SK-N-SH (cell line): ENCODE results near the gene LRGUK. TPM values are rescaled to one million over a fixed set of nuclear protein-coding genes. Genes with fewer than 3 reads are reported as not detected.
A peak's percentile ranks its signal among the peaks of the same experiment; 100 is the strongest.

ENCODE experiments used
- CTCF ChIA-PET: fragments of 300-600, 350-600 bp; formaldehyde crosslinking; extraction: SDS; loops from one replicate; lab custom pipeline; 2021; lab: Yijun Ruan, JAX
- POLR2A ChIA-PET: fragments of 350-600 bp; sonication (Branson Sonifier 250); formaldehyde crosslinking; extraction: SDS; loops from one replicate; lab custom pipeline; 2020; ENCODE audit warnings: antibody characterized with exemption, inconsistent platforms; lab: Yijun Ruan, JAX
- DNase-seq: peaks from one replicate; pipeline ENCODE4 v3.0.0; 2012
- H2AFZ ChIP-seq: fragments of 200-600 bp; sonication (generic); 2 replicates; pipeline ENCODE4 v1.8.1; 2016; ENCODE audit warnings: antibody characterized with exemption, mild to moderate bottlenecking, low read depth
- H3F3A ChIP-seq: fragments of 200-600 bp; sonication (generic); replicated peaks from 2 replicates; pipeline ENCODE3; 2016; ENCODE audit warnings: antibody characterized with exemption, mild to moderate bottlenecking; ENCODE audit not compliant: insufficient read depth
- H3K27ac ChIP-seq, 2 experiments: fragments of 200-500 bp in 1 of 2; fragments of 200-600 bp in 1 of 2; sonication (Bioruptor generic) in 1 of 2; sonication (generic), shearing (Covaris generic) in 1 of 2; 2 replicates each; pipeline versions ENCODE4 v1.5.1 to v1.6.1; 2014 to 2016; ENCODE audit warnings: low read depth in 2 of 2, inconsistent platforms in 1 of 2, low read length in 1 of 2, mild to moderate bottlenecking in 1 of 2, mixed read lengths in 1 of 2
- H3K27me3 ChIP-seq: fragments of 200-600 bp; sonication (generic), shearing (Covaris generic); 2 replicates; pipeline ENCODE4 v1.6.1; 2016; ENCODE audit warnings: mixed run types; ENCODE audit not compliant: insufficient read depth
- H3K36me3 ChIP-seq, 2 experiments: fragments of 200-500 bp in 1 of 2; fragments of 200-600 bp in 1 of 2; sonication (Bioruptor generic) in 1 of 2; sonication (generic) in 1 of 2; replicated peaks in 1 of 2; 2 replicates each; pipeline versions ENCODE3 to v1.5.1; 2014 to 2016; ENCODE audit warnings: low read length in 1 of 2, mild to moderate bottlenecking in 1 of 2; ENCODE audit not compliant: insufficient read depth in 2 of 2, control insufficient read depth in 1 of 2
- H3K4me1 ChIP-seq, 2 experiments: fragments of 200-500 bp in 1 of 2; fragments of 200-600 bp in 1 of 2; sonication (Bioruptor generic) in 1 of 2; sonication (generic), shearing (Covaris generic) in 1 of 2; 2 replicates each; pipeline versions ENCODE4 v1.5.1 to v1.6.1; 2014 to 2016; ENCODE audit warnings: low read depth in 1 of 2, low read length in 1 of 2, mixed run types in 1 of 2; ENCODE audit not compliant: insufficient read depth in 2 of 2, control insufficient read depth in 1 of 2
- H3K4me2 ChIP-seq: fragments of 200-600 bp; sonication (generic), shearing (Covaris generic); 2 replicates; pipeline ENCODE4 v1.6.1; 2017; ENCODE audit warnings: mixed run types
- H3K4me3 ChIP-seq, 2 experiments: fragments of 200-500 bp in 1 of 2; fragments of 200-600 bp in 1 of 2; sonication (Bioruptor generic) in 1 of 2; sonication (generic), shearing (Covaris generic) in 1 of 2; 2 replicates each; pipeline versions ENCODE4 v1.5.1 to v1.8.1; 2014 to 2016; ENCODE audit warnings: low read depth in 2 of 2, inconsistent platforms in 1 of 2, low read length in 1 of 2, mild to moderate bottlenecking in 1 of 2, mixed read lengths in 1 of 2, moderate library complexity in 1 of 2
- H3K79me2 ChIP-seq: fragments of 200-600 bp; sonication (generic); 2 replicates; pipeline ENCODE4 v1.8.1; 2017; ENCODE audit warnings: mild to moderate bottlenecking; ENCODE audit not compliant: insufficient read depth
- H3K9ac ChIP-seq: fragments of 200-600 bp; sonication (generic); 2 replicates; pipeline ENCODE4 v1.6.1; 2017; ENCODE audit warnings: mixed run types
- H3K9me2 ChIP-seq: fragments of 200-600 bp; sonication (generic); 2 replicates; pipeline ENCODE4 v1.6.1; 2017; ENCODE audit warnings: mixed run types
- H3K9me3 ChIP-seq: fragments of 200-600 bp; sonication (generic); 2 replicates; pipeline ENCODE4 v1.6.1; 2017; ENCODE audit warnings: mixed run types, mild to moderate bottlenecking, moderate library complexity
- H4K20me1 ChIP-seq: fragments of 200-600 bp; sonication (generic); 2 replicates; pipeline ENCODE4 v1.6.1; 2017; ENCODE audit warnings: mild to moderate bottlenecking, mixed run types; ENCODE audit not compliant: insufficient read depth
- EP300 ChIP-seq, 2 experiments: IDR thresholded peaks; 2 replicates each; pipeline versions ENCODE4 v1.4.0 to v1.6.1; 2012; ENCODE audit warnings: borderline replicate concordance in 1 of 2, low read depth in 1 of 2, low read length in 1 of 2
- FOXM1 ChIP-seq: IDR thresholded peaks from 2 replicates; pipeline ENCODE4 v1.4.0; 2012; ENCODE audit warnings: low read depth, mild to moderate bottlenecking
- GABPA ChIP-seq: IDR thresholded peaks from 2 replicates; pipeline ENCODE4 v1.4.0; 2012; ENCODE audit warnings: low read depth, mild to moderate bottlenecking
- GATA2 ChIP-seq: sonication (generic); formaldehyde crosslinking; IDR thresholded peaks from 2 replicates; pipeline ENCODE4 v1.5.0; 2020; ENCODE audit warnings: mild to moderate bottlenecking, missing genetic modification reagents
- IRF3 ChIP-seq: fragments of 150-350 bp; IDR thresholded peaks from 2 replicates; pipeline ENCODE4 v1.6.1; 2016; ENCODE audit warnings: mild to moderate bottlenecking, low read depth, low read length
- MAX ChIP-seq: IDR thresholded peaks from 2 replicates; pipeline ENCODE4 v1.4.0; 2012; ENCODE audit warnings: low read depth
- MEF2A ChIP-seq: IDR thresholded peaks from 2 replicates; pipeline ENCODE4 v1.4.0; 2012; ENCODE audit warnings: low read depth, borderline replicate concordance
- MXI1 ChIP-seq: IDR thresholded peaks from 2 replicates; pipeline ENCODE4 v1.6.1; 2012; ENCODE audit warnings: mild to moderate bottlenecking, low read depth, low read length, improper control_type of control experiment
- NRF1 ChIP-seq: IDR thresholded peaks from 2 replicates; pipeline ENCODE4 v1.6.1; 2012; ENCODE audit warnings: low read depth, mild to moderate bottlenecking, low read length
- RAD21 ChIP-seq: IDR thresholded peaks from 2 replicates; pipeline ENCODE4 v1.6.1; 2012; ENCODE audit warnings: mild to moderate bottlenecking, low read length
- TAF1 ChIP-seq: IDR thresholded peaks from 2 replicates; pipeline ENCODE4 v1.6.1; 2012; ENCODE audit warnings: low read depth, mild to moderate bottlenecking, low read length, moderate library complexity, borderline replicate concordance
- TEAD4 ChIP-seq: IDR thresholded peaks from 2 replicates; pipeline ENCODE4 v1.4.0; 2012; ENCODE audit warnings: mild to moderate bottlenecking, borderline replicate concordance; ENCODE audit not compliant: insufficient read depth
- WGBS: methylation state at CpG from one replicate; pipeline ENCODE4 v1.1.6; 2017; ENCODE audit warnings: low lambda C conversion rate; 5-methylcytosine and 5-hydroxymethylcytosine counted together
- polyA plus RNA-seq, 3 experiments: library from polyadenylated mRNA; depleted of rRNA; stranded (reverse); fragments of >200 nt; gene quantifications; 2 replicates each; pipeline ENCODE4 v1.2.3, GENCODE V29; 2012
- TF ChIP-seq, protein P1 (sequence below): IDR thresholded peaks from 2 replicates; pipeline ENCODE4; 2012
- TF ChIP-seq, protein P2 (sequence below): IDR thresholded peaks from 2 replicates; pipeline ENCODE4 v1.4.0; 2012; ENCODE audit warnings: low read depth, borderline replicate concordance
- TF ChIP-seq, protein P3 (sequence below): IDR thresholded peaks from 2 replicates; pipeline ENCODE4 v1.6.1; 2012; ENCODE audit warnings: mild to moderate bottlenecking, low read depth, low read length, moderate library complexity
- TF ChIP-seq, protein P4 (sequence below): fragments of 150-350 bp; IDR thresholded peaks from 2 replicates; pipeline ENCODE4 v1.6.1; 2017; ENCODE audit warnings: antibody characterized with exemption, low read length, low read depth, borderline replicate concordance

LRGUK gene
- polyA plus RNA-seq, 1 of the 3 experiments (the other 2 are of a cell fraction), result 1.5 TPM

DNA sequence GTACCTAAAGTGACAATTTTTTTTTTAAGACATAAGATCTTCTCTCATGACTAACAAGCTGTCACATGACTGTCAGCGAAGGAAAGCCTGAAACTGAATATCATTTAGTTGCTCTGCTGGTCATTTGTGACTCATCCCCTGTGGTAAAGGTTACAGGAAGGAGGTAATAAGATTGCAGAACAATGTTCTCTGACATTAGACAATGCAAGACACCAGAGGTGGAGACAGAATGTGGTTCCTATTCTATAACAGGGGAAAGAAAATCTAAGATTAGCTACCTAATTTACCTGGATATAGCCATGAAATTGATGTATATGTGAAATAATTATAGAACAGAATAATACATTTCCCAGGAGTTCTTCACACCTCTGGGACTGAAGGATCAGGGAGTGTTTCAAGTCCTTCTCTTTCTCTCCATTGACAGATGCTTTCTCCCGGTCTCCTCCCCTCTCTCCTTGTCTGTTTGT lies 47.7 kb downstream of the LRGUK start (continued):
- TF ChIP-seq, protein P1, sequence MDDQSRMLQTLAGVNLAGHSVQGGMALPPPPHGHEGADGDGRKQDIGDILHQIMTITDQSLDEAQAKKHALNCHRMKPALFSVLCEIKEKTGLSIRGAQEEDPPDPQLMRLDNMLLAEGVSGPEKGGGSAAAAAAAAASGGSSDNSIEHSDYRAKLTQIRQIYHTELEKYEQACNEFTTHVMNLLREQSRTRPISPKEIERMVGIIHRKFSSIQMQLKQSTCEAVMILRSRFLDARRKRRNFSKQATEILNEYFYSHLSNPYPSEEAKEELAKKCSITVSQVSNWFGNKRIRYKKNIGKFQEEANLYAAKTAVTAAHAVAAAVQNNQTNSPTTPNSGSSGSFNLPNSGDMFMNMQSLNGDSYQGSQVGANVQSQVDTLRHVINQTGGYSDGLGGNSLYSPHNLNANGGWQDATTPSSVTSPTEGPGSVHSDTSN, result peak; percentile 55; the same call in 1 of the 2 replicates
- TF ChIP-seq, protein P2, sequence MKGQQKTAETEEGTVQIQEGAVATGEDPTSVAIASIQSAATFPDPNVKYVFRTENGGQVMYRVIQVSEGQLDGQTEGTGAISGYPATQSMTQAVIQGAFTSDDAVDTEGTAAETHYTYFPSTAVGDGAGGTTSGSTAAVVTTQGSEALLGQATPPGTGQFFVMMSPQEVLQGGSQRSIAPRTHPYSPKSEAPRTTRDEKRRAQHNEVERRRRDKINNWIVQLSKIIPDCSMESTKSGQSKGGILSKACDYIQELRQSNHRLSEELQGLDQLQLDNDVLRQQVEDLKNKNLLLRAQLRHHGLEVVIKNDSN, result peak; percentile 86
- TF ChIP-seq TEAD4, result no peak
- no peak for TF ChIP-seq GABPA

DNA sequence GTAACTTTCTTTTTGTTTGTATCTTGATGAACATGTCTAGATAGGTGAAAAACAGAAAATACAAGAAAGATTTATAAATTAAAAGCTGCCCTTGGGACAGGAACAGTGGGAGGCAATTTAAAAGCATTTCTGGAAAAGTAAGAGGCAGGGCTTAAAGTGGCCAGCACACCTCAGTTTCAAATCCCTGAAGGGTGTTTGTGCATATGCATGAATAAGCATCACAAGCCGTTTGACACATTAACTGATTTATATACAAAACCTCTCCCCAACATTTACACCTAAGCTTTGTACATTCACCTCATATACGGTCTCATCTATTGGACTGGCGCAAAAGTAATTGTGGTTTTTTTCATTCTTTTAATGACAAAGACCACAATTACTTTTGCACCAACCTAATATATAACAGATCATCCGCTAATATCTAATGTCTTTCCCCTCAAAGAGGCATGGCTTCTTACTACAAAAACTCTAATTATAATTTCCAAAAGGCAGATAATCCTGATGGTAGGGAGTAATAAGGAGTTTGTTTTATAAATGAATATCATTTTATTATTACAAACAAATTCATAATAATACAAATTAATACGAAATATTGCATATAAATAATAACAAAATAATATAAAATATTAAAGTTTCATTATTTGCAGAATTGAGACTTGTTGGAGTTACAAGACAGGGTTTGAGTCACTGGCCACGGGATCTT lies 48.3 kb downstream of the LRGUK start:
- ChIA-PET CTCF (interaction anchor here (0.8 to 1.4 kb wide), 2 partner anchors 30 to 105 kb away, joined by 4 read pairs; no protein-coding TSS in a partner anchor), POLR2A (no interaction called here)

GRCh38 chr7:134176037-134176350 lies 48.9 kb downstream of the LRGUK start:
- Histone ChIP-seq H3F3A (no peaks in the 10 kb centered on the region), H3K27me3 (no peaks in the 10 kb centered on the region), H4K20me1 (no peaks in the 10 kb centered on the region), H2AFZ (no peak overlapping the region), H3K4me1 (peaks cover 7 to 14% of the 10 kb centered on the region in 2 experiments; a peak in 3 of 4 replicates), H3K4me3 (no peak overlapping the region), H3K27ac (no peak overlapping the region), H3K9me2 (no peaks in the 10 kb centered on the region), H3K79me2 (no peaks in the 10 kb centered on the region), H3K36me3 (no peaks in the 10 kb centered on the region), H3K9me3 (no peaks in the 10 kb centered on the region), H3K4me2 (no peak overlapping the region), H3K9ac (no peak overlapping the region)
- WGBS, result 80% methylated on average over 4 of the region's 4 CpGs
- POLR2A ChIA-PET, result no interaction called here
- CTCF ChIA-PET, result interaction anchor here (1.4 kb wide), 2 partner anchors 30 to 35 kb away, joined by 4 to 6 read pairs; no protein-coding TSS in a partner anchor
- DNase-seq, result no peak
- no peak for TF ChIP-seq IRF3
- no peak for TF ChIP-seq TAF1
- no peak for TF ChIP-seq MAX
- TF ChIP-seq, protein P3, sequence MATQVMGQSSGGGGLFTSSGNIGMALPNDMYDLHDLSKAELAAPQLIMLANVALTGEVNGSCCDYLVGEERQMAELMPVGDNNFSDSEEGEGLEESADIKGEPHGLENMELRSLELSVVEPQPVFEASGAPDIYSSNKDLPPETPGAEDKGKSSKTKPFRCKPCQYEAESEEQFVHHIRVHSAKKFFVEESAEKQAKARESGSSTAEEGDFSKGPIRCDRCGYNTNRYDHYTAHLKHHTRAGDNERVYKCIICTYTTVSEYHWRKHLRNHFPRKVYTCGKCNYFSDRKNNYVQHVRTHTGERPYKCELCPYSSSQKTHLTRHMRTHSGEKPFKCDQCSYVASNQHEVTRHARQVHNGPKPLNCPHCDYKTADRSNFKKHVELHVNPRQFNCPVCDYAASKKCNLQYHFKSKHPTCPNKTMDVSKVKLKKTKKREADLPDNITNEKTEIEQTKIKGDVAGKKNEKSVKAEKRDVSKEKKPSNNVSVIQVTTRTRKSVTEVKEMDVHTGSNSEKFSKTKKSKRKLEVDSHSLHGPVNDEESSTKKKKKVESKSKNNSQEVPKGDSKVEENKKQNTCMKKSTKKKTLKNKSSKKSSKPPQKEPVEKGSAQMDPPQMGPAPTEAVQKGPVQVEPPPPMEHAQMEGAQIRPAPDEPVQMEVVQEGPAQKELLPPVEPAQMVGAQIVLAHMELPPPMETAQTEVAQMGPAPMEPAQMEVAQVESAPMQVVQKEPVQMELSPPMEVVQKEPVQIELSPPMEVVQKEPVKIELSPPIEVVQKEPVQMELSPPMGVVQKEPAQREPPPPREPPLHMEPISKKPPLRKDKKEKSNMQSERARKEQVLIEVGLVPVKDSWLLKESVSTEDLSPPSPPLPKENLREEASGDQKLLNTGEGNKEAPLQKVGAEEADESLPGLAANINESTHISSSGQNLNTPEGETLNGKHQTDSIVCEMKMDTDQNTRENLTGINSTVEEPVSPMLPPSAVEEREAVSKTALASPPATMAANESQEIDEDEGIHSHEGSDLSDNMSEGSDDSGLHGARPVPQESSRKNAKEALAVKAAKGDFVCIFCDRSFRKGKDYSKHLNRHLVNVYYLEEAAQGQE, result no peak
- no peak for TF ChIP-seq MEF2A
- no peak for TF ChIP-seq RAD21

More for the DNA sequence above, 48.3 kb downstream of the LRGUK start:
- H3K79me2 ChIP-seq, result no peaks in the 10 kb centered on the region
- H4K20me1 ChIP-seq, result no peaks in the 10 kb centered on the region
- H3K4me1 ChIP-seq, result peaks cover 7 to 14% of the 10 kb centered on the region in 2 experiments; a peak in 3 of 4 replicates
- H3K27me3 ChIP-seq, result no peaks in the 10 kb centered on the region
- no peaks in the 10 kb centered on the region for H3K9me2 ChIP-seq
- H3F3A ChIP-seq, result no peaks in the 10 kb centered on the region
- H3K4me3 ChIP-seq, result no peak overlapping the region
- H3K36me3 ChIP-seq, result no peaks in the 10 kb centered on the region
- H3K27ac ChIP-seq, result peak overlapping the region in 1 of 2 experiments; percentile 3; a peak in 1 of 4 replicates
- H3K9me3 ChIP-seq, result no peaks in the 10 kb centered on the region
- H3K4me2 ChIP-seq, result no peak overlapping the region
- no peak for DNase-seq
- TF ChIP-seq MXI1, result no peak
- TF ChIP-seq, protein P4, sequence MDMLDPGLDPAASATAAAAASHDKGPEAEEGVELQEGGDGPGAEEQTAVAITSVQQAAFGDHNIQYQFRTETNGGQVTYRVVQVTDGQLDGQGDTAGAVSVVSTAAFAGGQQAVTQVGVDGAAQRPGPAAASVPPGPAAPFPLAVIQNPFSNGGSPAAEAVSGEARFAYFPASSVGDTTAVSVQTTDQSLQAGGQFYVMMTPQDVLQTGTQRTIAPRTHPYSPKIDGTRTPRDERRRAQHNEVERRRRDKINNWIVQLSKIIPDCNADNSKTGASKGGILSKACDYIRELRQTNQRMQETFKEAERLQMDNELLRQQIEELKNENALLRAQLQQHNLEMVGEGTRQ, result no peak
- no peak for TF ChIP-seq EP300 (IDR thresholded peaks at IDR 0.05; ENCODE audit: borderline replicate concordance in 1 of 2, low read depth in 1 of 2, low read length in 1 of 2)
- no peak for TF ChIP-seq GATA2 (CRISPR knock-in tag)
- no peak for TF ChIP-seq NRF1
- TF ChIP-seq, protein P2, result no peak
- no peak for TF ChIP-seq FOXM1
- H2AFZ ChIP-seq, result peak overlapping the region; percentile 44; the same call in 1 of the 2 replicates
- H3K9ac ChIP-seq, result no peak overlapping the region
- 85% methylated on average over 6 of the region's 6 CpGs for WGBS
